ENCODE results near the gene LAMA4.

Gene LAMA4

DNA sequence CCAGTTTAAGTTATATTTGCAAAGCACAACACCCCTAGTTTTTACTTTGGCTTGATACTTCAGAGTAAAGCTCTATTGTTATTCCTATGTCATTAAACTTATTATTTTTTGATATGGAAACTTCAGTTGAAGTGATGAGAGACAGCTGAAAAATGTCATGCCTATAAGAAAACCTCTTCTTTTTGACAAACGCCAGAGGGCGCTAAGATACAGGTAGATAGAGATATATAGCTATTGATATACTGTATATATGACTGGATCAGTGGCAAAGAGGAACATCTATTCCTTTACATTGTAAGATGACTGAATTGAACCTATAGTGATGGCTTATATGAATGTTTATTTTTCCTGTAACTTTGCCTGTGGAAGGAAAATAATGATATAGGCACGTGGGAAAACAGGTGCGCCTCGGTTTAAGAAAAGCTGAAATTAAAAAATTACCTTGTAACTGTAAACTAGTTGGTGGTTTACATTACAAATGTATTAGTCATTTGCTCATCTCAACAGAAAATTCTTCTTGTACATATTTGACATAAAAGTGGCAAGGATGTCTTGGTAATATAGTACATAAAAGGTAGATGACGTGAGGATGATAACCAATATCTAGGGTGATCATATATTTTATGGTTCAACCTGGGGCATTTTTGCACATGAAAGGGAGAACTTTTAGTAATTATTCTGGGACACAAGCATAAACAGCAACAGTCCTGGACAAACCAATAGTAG, 74.1 kb downstream of the LAMA4 start:
- DNase-seq (ENCODE audit: extremely low spot score) = peak; percentile 61

DNA sequence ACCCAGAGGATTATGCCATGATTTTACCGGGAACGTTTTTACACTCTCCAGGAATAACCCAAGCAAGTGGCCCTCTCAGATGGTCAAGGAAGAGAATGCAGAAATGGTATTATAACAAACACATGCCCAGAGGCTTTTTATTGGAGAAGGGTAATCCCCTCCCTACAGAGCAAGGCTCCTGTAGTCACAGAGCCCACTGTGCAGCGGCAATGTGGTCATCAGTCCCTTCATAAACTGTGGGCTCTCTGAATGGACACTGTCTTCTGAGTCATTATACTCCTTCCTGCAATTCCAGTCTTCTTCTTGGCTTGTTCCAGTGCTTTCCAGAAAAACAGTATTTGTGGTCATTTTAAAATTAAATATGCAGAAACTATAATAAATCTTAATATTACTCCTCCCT, 74.7 kb downstream of the LAMA4 start:
- ChIA-PET CTCF (interaction anchor here (0.8 to 2.1 kb wide), 20 partner anchors 9 to 193 kb away, joined by 3 to 32 read pairs (median 6); partner anchors contain the start of gene LAMA4), POLR2A (interaction anchor here (1.0 to 1.4 kb wide), 2 partner anchors 74 to 76 kb away, joined by 3 to 7 read pairs; partner anchors contain the start of gene LAMA4)
- DNase-seq (ENCODE audit: extremely low spot score) = no peak
- TF ChIP-seq L3MBTL2 (conservative IDR thresholded peaks at IDR 0.05) (no peak), SUZ12 (IDR thresholded peaks at IDR 0.05) (no peak), ARNT (IDR thresholded peaks at IDR 0.05) (no peak), HDGF (IDR thresholded peaks at IDR 0.05; ENCODE audit: borderline replicate concordance) (no peak), FOXA1 (IDR thresholded peaks at IDR 0.05) (no peak)
- TF ChIP-seq, protein P1, sequence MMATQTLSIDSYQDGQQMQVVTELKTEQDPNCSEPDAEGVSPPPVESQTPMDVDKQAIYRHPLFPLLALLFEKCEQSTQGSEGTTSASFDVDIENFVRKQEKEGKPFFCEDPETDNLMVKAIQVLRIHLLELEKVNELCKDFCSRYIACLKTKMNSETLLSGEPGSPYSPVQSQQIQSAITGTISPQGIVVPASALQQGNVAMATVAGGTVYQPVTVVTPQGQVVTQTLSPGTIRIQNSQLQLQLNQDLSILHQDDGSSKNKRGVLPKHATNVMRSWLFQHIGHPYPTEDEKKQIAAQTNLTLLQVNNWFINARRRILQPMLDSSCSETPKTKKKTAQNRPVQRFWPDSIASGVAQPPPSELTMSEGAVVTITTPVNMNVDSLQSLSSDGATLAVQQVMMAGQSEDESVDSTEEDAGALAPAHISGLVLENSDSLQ (IDR thresholded peaks at IDR 0.05) = no peak

More for the DNA sequence above, 74.1 kb downstream of the LAMA4 start:
- ChIA-PET POLR2A (interaction anchor here (1.0 to 1.4 kb wide), 2 partner anchors 74 to 75 kb away, joined by 3 to 7 read pairs; partner anchors contain the start of gene LAMA4), CTCF (interaction anchor here (0.6 to 2.1 kb wide), 25 partner anchors 9 to 232 kb away, joined by 3 to 32 read pairs (median 5); partner anchors contain the start of gene LAMA4)
- TF ChIP-seq CTBP1 (IDR thresholded peaks at IDR 0.05; ENCODE audit: borderline replicate concordance) (no peak), NFRKB (IDR thresholded peaks at IDR 0.05) (no peak)
- TF ChIP-seq, protein P1 (IDR thresholded peaks at IDR 0.05) = peak; percentile 53

DNA sequence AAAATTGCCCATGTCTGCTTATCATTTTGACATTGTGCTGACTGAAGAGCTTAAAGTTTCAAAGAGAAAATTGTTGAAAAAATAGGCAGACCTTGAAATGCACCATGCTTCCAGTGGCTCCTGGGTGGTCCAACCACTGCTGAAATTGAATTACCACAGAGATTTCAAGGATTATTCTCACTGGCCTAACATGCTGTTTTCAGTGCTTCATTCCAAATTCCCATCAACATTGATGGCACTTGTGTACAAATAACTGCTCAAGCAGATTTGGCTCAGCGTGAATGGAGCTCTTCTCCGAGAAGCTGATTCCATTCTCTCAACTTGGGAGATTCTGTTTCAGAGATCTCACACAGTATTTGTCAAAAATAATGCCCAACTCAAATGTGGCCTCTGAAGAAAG, 75.5 kb downstream of the LAMA4 start:
- no peak for TF ChIP-seq SP1 (IDR thresholded peaks at IDR 0.05)
- no peak for TF ChIP-seq TARDBP (IDR thresholded peaks at IDR 0.05)
- no peak for TF ChIP-seq SUZ12 (IDR thresholded peaks at IDR 0.05)
- TF ChIP-seq FOXM1 (IDR thresholded peaks at IDR 0.05; ENCODE audit: borderline replicate concordance) = no peak
- TF ChIP-seq CTBP1 (IDR thresholded peaks at IDR 0.05; ENCODE audit: borderline replicate concordance) = no peak
- no peak for TF ChIP-seq BHLHE40 (IDR thresholded peaks at IDR 0.05; ENCODE audit: borderline replicate concordance)
- TF ChIP-seq, protein P1 (IDR thresholded peaks at IDR 0.05) = no peak
- no peak for TF ChIP-seq L3MBTL2 (conservative IDR thresholded peaks at IDR 0.05)
- no peak for TF ChIP-seq LEF1 (IDR thresholded peaks at IDR 0.05; ENCODE audit: borderline replicate concordance)
- TF ChIP-seq FOXK2 (IDR thresholded peaks at IDR 0.05) = no peak
- no peak for TF ChIP-seq NFRKB (IDR thresholded peaks at IDR 0.05)
- no peak for TF ChIP-seq FOXA1 (IDR thresholded peaks at IDR 0.05)
- TF ChIP-seq HDGF (IDR thresholded peaks at IDR 0.05; ENCODE audit: borderline replicate concordance) = no peak
- no peak for TF ChIP-seq ZNF384 (IDR thresholded peaks at IDR 0.05)
- no peak for TF ChIP-seq ARNT (IDR thresholded peaks at IDR 0.05)
- no peak for TF ChIP-seq ELF4 (IDR thresholded peaks at IDR 0.05)
- POLR2A ChIA-PET = no interaction called here
- DNase-seq (ENCODE audit: extremely low spot score) = no peak
- CTCF ChIA-PET = interaction anchor here (0.9 kb wide), 1 partner anchor 20 kb away, joined by 5 read pairs; no protein-coding TSS in a partner anchor

DNA sequence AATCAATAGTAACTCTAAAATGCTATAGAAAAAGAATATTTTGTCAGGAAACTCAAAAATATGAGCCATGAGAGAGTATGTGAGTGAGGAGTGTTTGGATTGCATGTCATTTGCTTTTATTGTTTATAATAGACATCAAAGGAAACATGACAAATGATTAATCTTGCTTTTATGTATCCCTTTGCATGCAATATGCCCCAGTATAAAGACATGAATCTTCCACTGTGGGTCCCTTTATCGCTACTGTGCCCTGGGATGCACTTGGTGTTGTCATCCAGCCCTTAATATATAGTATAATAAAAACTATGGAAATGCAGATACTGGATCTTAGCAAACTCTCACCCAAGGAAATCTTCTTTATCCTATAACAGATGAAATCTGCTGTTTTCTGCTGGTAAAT, 77.3 kb downstream of the LAMA4 start:
- TF ChIP-seq, protein P1 (IDR thresholded peaks at IDR 0.05) = no peak
- TF ChIP-seq ARNT (IDR thresholded peaks at IDR 0.05) (peak; percentile 80; the same call in 1 of the 2 replicates), LEF1 (IDR thresholded peaks at IDR 0.05; ENCODE audit: borderline replicate concordance) (no peak)
- POLR2A ChIA-PET = no interaction called here
- DNase-seq (ENCODE audit: extremely low spot score) = no peak
- CTCF ChIA-PET = interaction anchor here (0.8 kb wide), 1 partner anchor 132 kb away, joined by 4 read pairs; no protein-coding TSS in a partner anchor

DNA sequence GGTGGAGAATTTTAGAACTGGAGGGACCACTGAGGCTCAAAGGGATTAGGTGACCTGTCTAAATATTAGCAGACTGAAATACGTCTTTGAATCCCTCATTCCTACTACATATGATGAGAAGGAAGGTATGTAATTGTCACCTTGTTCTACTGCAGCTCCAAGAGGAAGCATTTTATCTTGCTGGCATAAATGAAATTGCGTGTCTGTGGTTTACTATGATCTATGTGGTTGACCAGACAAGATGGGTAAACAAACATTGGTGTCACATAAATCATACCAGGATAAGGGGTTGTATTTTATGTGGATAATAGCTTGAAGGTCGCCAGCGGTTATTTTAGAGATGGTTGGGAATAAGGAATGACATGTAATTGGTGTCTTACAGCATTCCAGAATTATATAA, 78.2 kb downstream of the LAMA4 start:
- ChIA-PET CTCF (interaction anchor here (1.2 kb wide), 1 partner anchor 9 kb away, joined by 4 read pairs; no protein-coding TSS in a partner anchor), POLR2A (no interaction called here)
- no peak for DNase-seq (ENCODE audit: extremely low spot score)
- TF ChIP-seq HDGF (IDR thresholded peaks at IDR 0.05; ENCODE audit: borderline replicate concordance) (no peak), ELF4 (IDR thresholded peaks at IDR 0.05) (no peak), SUZ12 (IDR thresholded peaks at IDR 0.05) (no peak), ZNF384 (IDR thresholded peaks at IDR 0.05) (no peak), ARNT (IDR thresholded peaks at IDR 0.05) (peak; percentile 73), FOXA1 (IDR thresholded peaks at IDR 0.05) (no peak)
- TF ChIP-seq, protein P1 (IDR thresholded peaks at IDR 0.05) = peak; percentile 79

Data from HEK293T (cell line).